Stimulated activated CD8-positive, alpha-beta memory T cell treated with anti-CD3 and anti-CD28 coated beads, Interleukin-7, amount 100 ng/mL, for 1 hour (primary cell): ENCODE data around the gene ZNF747.

ENCODE experiments used
- DNase-seq, 2 donors: peaks; one replicate each; pipeline ENCODE4 v3.0.0-alpha.2; 2020; ENCODE audit warnings: low read depth in 2 of 2

The ZNF747 gene

GRCh38 chr16:30534368-30535105 lies at the start of gene ZNF747:
TSS of gene ZNF747 (minus strand) at chr16:30534858. CDS start at chr16:30534679, 179 bp downstream.
- peak; percentile 81 to 84 for DNase-seq

GRCh38 chr16:30582611-30583340 lies 48.1 kb upstream of the ZNF747 start:
- DNase-seq, result no peak

- DNase-seq, result no peak
These were observed 46.8 kb upstream of the ZNF747 start for GRCh38 chr16:30581457-30581856.

GRCh38 chr16:30574678-30575077 lies 40.0 kb upstream of the ZNF747 start:
- DNase-seq, result no peak

- DNase-seq, result peak; percentile 78 to 83
These were observed 37.0 kb upstream of the ZNF747 start, which contains the start of gene ZNF688 for GRCh38 chr16:30571445-30572322. TSS of gene ZNF688 (minus strand) at chr16:30571714. CDS start at chr16:30571629, 85 bp downstream.

- DNase-seq, result no peak
These were observed 36.2 kb upstream of the ZNF747 start for GRCh38 chr16:30570636-30571444.

- no peak for DNase-seq
These were observed 35.3 kb upstream of the ZNF747 start for GRCh38 chr16:30569746-30570635.

GRCh38 chr16:30569281-30569680 lies 34.6 kb upstream of the ZNF747 start:
- DNase-seq, result no peak

- no peak for DNase-seq
These were observed 33.5 kb upstream of the ZNF747 start for GRCh38 chr16:30567991-30568638.

- DNase-seq, result no peak
These were observed 32.7 kb upstream of the ZNF747 start for GRCh38 chr16:30567160-30567990.

GRCh38 chr16:30566531-30566930 lies 31.9 kb upstream of the ZNF747 start:
- DNase-seq, result no peak

- DNase-seq, result no peak
These were observed 31.3 kb upstream of the ZNF747 start for GRCh38 chr16:30565984-30566383.

- no peak for DNase-seq
These were observed 30.9 kb upstream of the ZNF747 start for GRCh38 chr16:30565526-30565925.

GRCh38 chr16:30562021-30562420 lies 27.4 kb upstream of the ZNF747 start:
- DNase-seq, result no peak

- DNase-seq, result no peak
These were observed 26.6 kb upstream of the ZNF747 start for GRCh38 chr16:30561089-30561816.

- no peak for DNase-seq
These were observed 25.0 kb upstream of the ZNF747 start for GRCh38 chr16:30559690-30560089.

- DNase-seq, result no peak
These were observed 24.2 kb upstream of the ZNF747 start for GRCh38 chr16:30558789-30559377.
